SK-N-SH (cell line): ENCODE measurements around the gene GPRC5B. TPM values are rescaled to one million over a fixed set of nuclear protein-coding genes. Genes with fewer than 3 reads are reported as not detected.

Experiments
- CTCF ChIA-PET: fragments of 300-600, 350-600 bp; formaldehyde crosslinking; extraction: SDS; loops from one replicate; lab custom pipeline; 2021; lab: Yijun Ruan, JAX
- POLR2A ChIA-PET: fragments of 350-600 bp; sonication (Branson Sonifier 250); formaldehyde crosslinking; extraction: SDS; loops from one replicate; lab custom pipeline; 2020; ENCODE audit warnings: antibody characterized with exemption, inconsistent platforms; lab: Yijun Ruan, JAX
- DNase-seq: peaks from one replicate; pipeline ENCODE4 v3.0.0; 2012
- H2AFZ ChIP-seq: fragments of 200-600 bp; sonication (generic); 2 replicates; pipeline ENCODE4 v1.8.1; 2016; ENCODE audit warnings: antibody characterized with exemption, mild to moderate bottlenecking, low read depth
- H3F3A ChIP-seq: fragments of 200-600 bp; sonication (generic); replicated peaks from 2 replicates; pipeline ENCODE3; 2016; ENCODE audit warnings: antibody characterized with exemption, mild to moderate bottlenecking; ENCODE audit not compliant: insufficient read depth
- H3K27ac ChIP-seq, 2 experiments: fragments of 200-500 bp in 1 of 2; fragments of 200-600 bp in 1 of 2; sonication (Bioruptor generic) in 1 of 2; sonication (generic), shearing (Covaris generic) in 1 of 2; 2 replicates each; pipeline versions ENCODE4 v1.5.1 to v1.6.1; 2014 to 2016; ENCODE audit warnings: low read depth in 2 of 2, inconsistent platforms in 1 of 2, low read length in 1 of 2, mild to moderate bottlenecking in 1 of 2, mixed read lengths in 1 of 2
- H3K27me3 ChIP-seq: fragments of 200-600 bp; sonication (generic), shearing (Covaris generic); 2 replicates; pipeline ENCODE4 v1.6.1; 2016; ENCODE audit warnings: mixed run types; ENCODE audit not compliant: insufficient read depth
- H3K36me3 ChIP-seq, 2 experiments: fragments of 200-500 bp in 1 of 2; fragments of 200-600 bp in 1 of 2; sonication (Bioruptor generic) in 1 of 2; sonication (generic) in 1 of 2; replicated peaks in 1 of 2; 2 replicates each; pipeline versions ENCODE3 to v1.5.1; 2014 to 2016; ENCODE audit warnings: low read length in 1 of 2, mild to moderate bottlenecking in 1 of 2; ENCODE audit not compliant: insufficient read depth in 2 of 2, control insufficient read depth in 1 of 2
- H3K4me1 ChIP-seq, 2 experiments: fragments of 200-500 bp in 1 of 2; fragments of 200-600 bp in 1 of 2; sonication (Bioruptor generic) in 1 of 2; sonication (generic), shearing (Covaris generic) in 1 of 2; 2 replicates each; pipeline versions ENCODE4 v1.5.1 to v1.6.1; 2014 to 2016; ENCODE audit warnings: low read depth in 1 of 2, low read length in 1 of 2, mixed run types in 1 of 2; ENCODE audit not compliant: insufficient read depth in 2 of 2, control insufficient read depth in 1 of 2
- H3K4me2 ChIP-seq: fragments of 200-600 bp; sonication (generic), shearing (Covaris generic); 2 replicates; pipeline ENCODE4 v1.6.1; 2017; ENCODE audit warnings: mixed run types
- H3K4me3 ChIP-seq, 2 experiments: fragments of 200-500 bp in 1 of 2; fragments of 200-600 bp in 1 of 2; sonication (Bioruptor generic) in 1 of 2; sonication (generic), shearing (Covaris generic) in 1 of 2; 2 replicates each; pipeline versions ENCODE4 v1.5.1 to v1.8.1; 2014 to 2016; ENCODE audit warnings: low read depth in 2 of 2, inconsistent platforms in 1 of 2, low read length in 1 of 2, mild to moderate bottlenecking in 1 of 2, mixed read lengths in 1 of 2, moderate library complexity in 1 of 2
- H3K79me2 ChIP-seq: fragments of 200-600 bp; sonication (generic); 2 replicates; pipeline ENCODE4 v1.8.1; 2017; ENCODE audit warnings: mild to moderate bottlenecking; ENCODE audit not compliant: insufficient read depth
- H3K9ac ChIP-seq: fragments of 200-600 bp; sonication (generic); 2 replicates; pipeline ENCODE4 v1.6.1; 2017; ENCODE audit warnings: mixed run types
- H3K9me2 ChIP-seq: fragments of 200-600 bp; sonication (generic); 2 replicates; pipeline ENCODE4 v1.6.1; 2017; ENCODE audit warnings: mixed run types
- H3K9me3 ChIP-seq: fragments of 200-600 bp; sonication (generic); 2 replicates; pipeline ENCODE4 v1.6.1; 2017; ENCODE audit warnings: mixed run types, mild to moderate bottlenecking, moderate library complexity
- H4K20me1 ChIP-seq: fragments of 200-600 bp; sonication (generic); 2 replicates; pipeline ENCODE4 v1.6.1; 2017; ENCODE audit warnings: mild to moderate bottlenecking, mixed run types; ENCODE audit not compliant: insufficient read depth
- EP300 ChIP-seq, 2 experiments: IDR thresholded peaks; 2 replicates each; pipeline versions ENCODE4 v1.4.0 to v1.6.1; 2012; ENCODE audit warnings: borderline replicate concordance in 1 of 2, low read depth in 1 of 2, low read length in 1 of 2
- EZH2phosphoT487 ChIP-seq: fragments of 200-600 bp; sonication (generic); IDR thresholded peaks from 2 replicates; pipeline ENCODE4 v1.6.1; 2017; ENCODE audit warnings: low read depth, mixed run types, mild to moderate bottlenecking, antibody characterized with exemption, moderate library complexity, borderline replicate concordance
- GABPA ChIP-seq: IDR thresholded peaks from 2 replicates; pipeline ENCODE4 v1.4.0; 2012; ENCODE audit warnings: low read depth, mild to moderate bottlenecking
- MAX ChIP-seq: IDR thresholded peaks from 2 replicates; pipeline ENCODE4 v1.4.0; 2012; ENCODE audit warnings: low read depth
- MXI1 ChIP-seq: IDR thresholded peaks from 2 replicates; pipeline ENCODE4 v1.6.1; 2012; ENCODE audit warnings: mild to moderate bottlenecking, low read depth, low read length, improper control_type of control experiment
- NFIC ChIP-seq: IDR thresholded peaks from 2 replicates; pipeline ENCODE4 v1.4.0; 2012; ENCODE audit warnings: borderline replicate concordance
- POLR2AphosphoS5 ChIP-seq: IDR thresholded peaks from 2 replicates; pipeline ENCODE4 v1.6.1; 2012; ENCODE audit warnings: low read depth, low read length
- SIN3A ChIP-seq: IDR thresholded peaks from 2 replicates; pipeline ENCODE4 v1.6.1; 2012; ENCODE audit warnings: low read depth, mild to moderate bottlenecking, low read length, moderate library complexity, borderline replicate concordance
- TAF1 ChIP-seq: IDR thresholded peaks from 2 replicates; pipeline ENCODE4 v1.6.1; 2012; ENCODE audit warnings: low read depth, mild to moderate bottlenecking, low read length, moderate library complexity, borderline replicate concordance
- USF2 ChIP-seq: fragments of 150-350 bp; IDR thresholded peaks from 2 replicates; pipeline ENCODE4 v1.6.1; 2017; ENCODE audit warnings: antibody characterized with exemption, low read length, low read depth, borderline replicate concordance
- WGBS: methylation state at CpG from one replicate; pipeline ENCODE4 v1.1.6; 2017; ENCODE audit warnings: low lambda C conversion rate; 5-methylcytosine and 5-hydroxymethylcytosine counted together
- polyA plus RNA-seq, 3 experiments: library from polyadenylated mRNA; depleted of rRNA; stranded (reverse); fragments of >200 nt; gene quantifications; 2 replicates each; pipeline ENCODE4 v1.2.3, GENCODE V29; 2012
- TF ChIP-seq, protein P1 (sequence below): fragments of 150-350 bp; IDR thresholded peaks from 2 replicates; pipeline ENCODE4 v1.6.1; 2016; ENCODE audit warnings: mild to moderate bottlenecking, low read depth, low read length
- TF ChIP-seq, protein P2 (sequence below): fragments of 200-600 bp; sonication (generic); IDR thresholded peaks from 2 replicates; pipeline ENCODE4 v1.6.1; 2017; ENCODE audit warnings: antibody characterized with exemption, mild to moderate bottlenecking, moderate library complexity

The GPRC5B gene
- polyA plus RNA-seq, 1 of the 3 experiments (the other 2 are of a cell fraction) = 1.1 TPM

DNA sequence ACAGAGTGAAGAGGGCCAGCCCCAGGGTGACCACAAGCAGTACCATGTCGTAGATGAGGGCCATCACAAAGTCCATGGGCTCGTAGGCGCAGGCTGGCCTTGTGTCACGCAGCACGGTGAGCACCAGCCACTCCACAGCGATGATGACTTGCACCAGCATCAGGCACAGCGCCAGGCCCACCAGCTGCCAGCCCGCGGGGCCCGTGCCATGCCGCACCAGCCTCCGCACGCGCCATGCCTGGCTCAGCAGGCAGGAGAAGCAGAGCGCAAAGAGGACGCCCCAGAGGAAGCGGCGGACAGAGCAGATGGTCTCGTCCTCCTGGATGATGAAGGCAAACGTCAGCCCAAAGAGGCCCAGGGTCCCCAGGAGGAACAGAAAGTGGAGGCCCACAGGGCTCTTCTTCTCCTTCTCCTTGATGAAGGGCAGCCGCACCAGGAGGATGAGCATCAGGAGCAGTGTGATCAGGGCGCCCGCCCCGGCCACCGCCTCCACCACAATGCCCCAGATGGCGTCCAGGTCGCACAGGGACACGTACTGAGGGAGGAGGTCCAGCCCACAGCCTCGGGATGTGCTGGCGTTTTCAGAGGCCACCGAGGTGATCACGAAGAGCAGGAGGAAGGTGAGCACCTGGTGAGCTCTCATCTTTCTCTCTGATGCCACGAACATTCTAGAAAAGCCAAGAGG lies 12.3 kb downstream of the GPRC5B start:
- DNase-seq = no peak
- Histone ChIP-seq H3K79me2 (no peaks in the 10 kb centered on the region), H3K9me3 (no peaks in the 10 kb centered on the region), H4K20me1 (no peaks in the 10 kb centered on the region), H2AFZ (no peak overlapping the region), H3K36me3 (no peaks in the 10 kb centered on the region), H3K27me3 (no peaks in the 10 kb centered on the region), H3K27ac (no peak overlapping the region), H3K9ac (no peak overlapping the region), H3K9me2 (no peaks in the 10 kb centered on the region), H3F3A (no peaks in the 10 kb centered on the region), H3K4me3 (no peak overlapping the region), H3K4me2 (no peak overlapping the region), H3K4me1 (no peaks in the 10 kb centered on the region; a peak in 1 of 4 replicates)
- POLR2A ChIA-PET = no interaction called here
- CTCF ChIA-PET = interaction anchor here (1.1 to 3.0 kb wide), 2 partner anchors 12 to 26 kb away, joined by 3 to 8 read pairs; partner anchors contain the start of gene GPRC5B
- no peak for TF ChIP-seq NFIC
- TF ChIP-seq, protein P1, sequence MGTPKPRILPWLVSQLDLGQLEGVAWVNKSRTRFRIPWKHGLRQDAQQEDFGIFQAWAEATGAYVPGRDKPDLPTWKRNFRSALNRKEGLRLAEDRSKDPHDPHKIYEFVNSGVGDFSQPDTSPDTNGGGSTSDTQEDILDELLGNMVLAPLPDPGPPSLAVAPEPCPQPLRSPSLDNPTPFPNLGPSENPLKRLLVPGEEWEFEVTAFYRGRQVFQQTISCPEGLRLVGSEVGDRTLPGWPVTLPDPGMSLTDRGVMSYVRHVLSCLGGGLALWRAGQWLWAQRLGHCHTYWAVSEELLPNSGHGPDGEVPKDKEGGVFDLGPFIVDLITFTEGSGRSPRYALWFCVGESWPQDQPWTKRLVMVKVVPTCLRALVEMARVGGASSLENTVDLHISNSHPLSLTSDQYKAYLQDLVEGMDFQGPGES = no peak
- TF ChIP-seq USF2 = no peak
- TF ChIP-seq MAX = no peak
- no peak for TF ChIP-seq EP300 (IDR thresholded peaks at IDR 0.05; ENCODE audit: borderline replicate concordance in 1 of 2, low read depth in 1 of 2, low read length in 1 of 2)
- no peak for TF ChIP-seq EZH2phosphoT487
- WGBS = 86% methylated on average over 16 of the region's 33 CpGs

DNA sequence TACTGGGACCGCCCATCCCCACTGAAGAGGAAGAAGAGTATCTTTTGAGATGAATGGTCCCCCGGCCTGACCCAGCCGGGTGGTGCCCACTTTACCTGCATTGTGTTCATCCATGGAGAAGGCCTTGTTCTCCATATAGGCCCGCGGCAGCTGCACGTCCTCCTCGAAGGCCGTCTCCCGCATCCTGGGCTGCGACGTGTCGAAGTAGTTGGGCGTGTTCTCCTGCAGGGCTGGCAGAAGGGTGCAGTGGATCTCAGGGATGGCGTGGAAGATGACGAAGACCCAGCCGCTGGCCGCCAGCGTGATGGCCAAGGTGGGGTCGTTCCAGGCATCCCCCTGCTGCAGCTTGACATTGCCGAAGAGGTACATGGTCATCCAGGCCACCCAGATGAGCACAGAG lies 12.9 kb downstream of the GPRC5B start:
- H4K20me1 ChIP-seq = no peaks in the 10 kb centered on the region
- H3K9ac ChIP-seq = no peak overlapping the region
- POLR2A ChIA-PET = no interaction called here
- no peaks in the 10 kb centered on the region for H3K79me2 ChIP-seq
- H3K4me3 ChIP-seq = no peak overlapping the region
- H3K9me2 ChIP-seq = no peaks in the 10 kb centered on the region
- H3K4me1 ChIP-seq = no peaks in the 10 kb centered on the region; a peak in 1 of 4 replicates
- CTCF ChIA-PET = interaction anchor here (1.1 to 1.6 kb wide), 2 partner anchors 15 to 27 kb away, joined by 3 to 4 read pairs; no protein-coding TSS in a partner anchor
- H3K4me2 ChIP-seq = no peak overlapping the region
- H3K9me3 ChIP-seq = no peaks in the 10 kb centered on the region
- H3K27me3 ChIP-seq = no peaks in the 10 kb centered on the region
- no peak overlapping the region for H3K27ac ChIP-seq
- DNase-seq = no peak
- H3F3A ChIP-seq = no peaks in the 10 kb centered on the region
- no peak overlapping the region for H2AFZ ChIP-seq
- TF ChIP-seq, protein P2, sequence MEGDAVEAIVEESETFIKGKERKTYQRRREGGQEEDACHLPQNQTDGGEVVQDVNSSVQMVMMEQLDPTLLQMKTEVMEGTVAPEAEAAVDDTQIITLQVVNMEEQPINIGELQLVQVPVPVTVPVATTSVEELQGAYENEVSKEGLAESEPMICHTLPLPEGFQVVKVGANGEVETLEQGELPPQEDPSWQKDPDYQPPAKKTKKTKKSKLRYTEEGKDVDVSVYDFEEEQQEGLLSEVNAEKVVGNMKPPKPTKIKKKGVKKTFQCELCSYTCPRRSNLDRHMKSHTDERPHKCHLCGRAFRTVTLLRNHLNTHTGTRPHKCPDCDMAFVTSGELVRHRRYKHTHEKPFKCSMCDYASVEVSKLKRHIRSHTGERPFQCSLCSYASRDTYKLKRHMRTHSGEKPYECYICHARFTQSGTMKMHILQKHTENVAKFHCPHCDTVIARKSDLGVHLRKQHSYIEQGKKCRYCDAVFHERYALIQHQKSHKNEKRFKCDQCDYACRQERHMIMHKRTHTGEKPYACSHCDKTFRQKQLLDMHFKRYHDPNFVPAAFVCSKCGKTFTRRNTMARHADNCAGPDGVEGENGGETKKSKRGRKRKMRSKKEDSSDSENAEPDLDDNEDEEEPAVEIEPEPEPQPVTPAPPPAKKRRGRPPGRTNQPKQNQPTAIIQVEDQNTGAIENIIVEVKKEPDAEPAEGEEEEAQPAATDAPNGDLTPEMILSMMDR = no peak
- TF ChIP-seq EZH2phosphoT487 (no peak), EP300 (IDR thresholded peaks at IDR 0.05; ENCODE audit: borderline replicate concordance in 1 of 2, low read depth in 1 of 2, low read length in 1 of 2) (no peak), MXI1 (no peak), TAF1 (no peak), SIN3A (no peak), USF2 (no peak), NFIC (no peak), GABPA (no peak), POLR2AphosphoS5 (no peak)
- H3K36me3 ChIP-seq = no peaks in the 10 kb centered on the region
- WGBS = 93% methylated on average over 20 of the region's 20 CpGs
